H1 (cell line): Measurements from ENCODE around the gene COMT. TPM values are rescaled to one million over a fixed set of nuclear protein-coding genes. Genes with fewer than 3 reads are reported as not detected.

Experiments used
- ASH2L ChIP-seq: fragments of 200-600, 300-600 bp; sonication (generic); IDR thresholded peaks from one replicate; pipeline ENCODE4 v1.7.1; 2017; ENCODE audit warnings: low read length
- ATF3 ChIP-seq: IDR thresholded peaks from 2 replicates; pipeline ENCODE4 v1.6.1; 2011; ENCODE audit warnings: low read depth, mild to moderate bottlenecking, low read length; ENCODE audit not compliant: insufficient read depth
- CTBP2 ChIP-seq: IDR thresholded peaks from 2 replicates; pipeline ENCODE4 v1.7.0; 2011; ENCODE audit warnings: borderline replicate concordance, mild to moderate bottlenecking, moderate library complexity, mixed read lengths, low read length; ENCODE audit not compliant: insufficient read depth, insufficient read length
- E2F6 ChIP-seq: IDR thresholded peaks from 2 replicates; pipeline ENCODE4 v1.6.1; 2012; ENCODE audit warnings: inconsistent platforms
- EP300 ChIP-seq, 2 experiments: IDR thresholded peaks; 1 replicate in 1 of 2; 2 replicates in 1 of 2; pipeline ENCODE4 v1.6.1; 2011 to 2012; ENCODE audit warnings: low read depth in 2 of 2, low read length in 2 of 2, mild to moderate bottlenecking in 2 of 2, borderline replicate concordance in 1 of 2, inconsistent platforms in 1 of 2, moderate library complexity in 1 of 2
- FOSL1 ChIP-seq: IDR thresholded peaks from 2 replicates; pipeline ENCODE4 v1.6.1; 2011; ENCODE audit warnings: mild to moderate bottlenecking, low read depth, low read length, moderate library complexity; ENCODE audit not compliant: insufficient read depth
- GABPA ChIP-seq: IDR thresholded peaks from 2 replicates; pipeline ENCODE4 v1.6.1; 2011; ENCODE audit warnings: mild to moderate bottlenecking, low read length, moderate library complexity, borderline replicate concordance; ENCODE audit not compliant: insufficient read depth
- HDAC6 ChIP-seq: IDR thresholded peaks from one replicate; pipeline ENCODE4 v1.7.1; 2012; ENCODE audit warnings: low read depth, mild to moderate bottlenecking, inconsistent platforms, low read length, moderate library complexity
- JUN ChIP-seq: IDR thresholded peaks from 2 replicates; pipeline ENCODE4 v1.6.1; 2011; ENCODE audit warnings: low read depth, mild to moderate bottlenecking, improper control_type of control experiment, low read length
- KDM1A ChIP-seq: fragments of 200-600, 300-600 bp; sonication (generic); IDR thresholded peaks from 2 replicates; pipeline ENCODE4 v1.7.1; 2016; ENCODE audit warnings: mild to moderate bottlenecking, low read length, borderline replicate concordance
- KDM4A ChIP-seq: IDR thresholded peaks from one replicate; pipeline ENCODE4 v1.7.1; 2012; ENCODE audit warnings: low read depth, mild to moderate bottlenecking, moderate library complexity, low read length, inconsistent platforms; ENCODE audit not compliant: severe bottlenecking
- PHF8 ChIP-seq: fragments of 200-600 bp; sonication (generic); conservative IDR thresholded peaks from 2 replicates; pipeline ENCODE4 v1.7.1; 2012; ENCODE audit warnings: low read depth, mild to moderate bottlenecking, inconsistent platforms, low read length, moderate library complexity
- POLR2A ChIP-seq, 2 experiments: IDR thresholded peaks; 1 replicate in 1 of 2; 2 replicates in 1 of 2; pipeline ENCODE4 v1.6.1; 2011; ENCODE audit warnings: low read depth in 2 of 2, low read length in 2 of 2, mild to moderate bottlenecking in 2 of 2; ENCODE audit errors: control extremely low read depth in 1 of 2
- RBBP5 ChIP-seq: IDR thresholded peaks from 2 replicates; pipeline ENCODE4 v1.7.1; 2012; ENCODE audit warnings: low read depth, mild to moderate bottlenecking, inconsistent platforms, low read length, moderate library complexity, borderline replicate concordance
- RXRA ChIP-seq: IDR thresholded peaks from 2 replicates; pipeline ENCODE4 v1.6.1; 2011; ENCODE audit warnings: low read depth, mild to moderate bottlenecking, low read length, moderate library complexity; ENCODE audit not compliant: insufficient read depth
- SRF ChIP-seq: IDR thresholded peaks from 2 replicates; pipeline ENCODE4 v1.6.1; 2011; ENCODE audit warnings: mild to moderate bottlenecking, low read depth, low read length, moderate library complexity
- TBP ChIP-seq: IDR thresholded peaks from 2 replicates; pipeline ENCODE4 v1.6.1; 2011; ENCODE audit warnings: low read depth, low read length, improper control_type of control experiment
- USF2 ChIP-seq: IDR thresholded peaks from 2 replicates; pipeline ENCODE4 v1.6.1; 2011; ENCODE audit warnings: low read length, improper control_type of control experiment
- polyA plus RNA-seq, 7 experiments: library from polyadenylated mRNA; depleted of rRNA in 3 of 7; stranded (reverse) in 5 of 7; unstranded in 2 of 7; fragments of >200 nt in 5 of 7; fragments of 200-250 nt in 2 of 7; gene quantifications; 1 replicate in 5 of 7; 2 replicates in 1 of 7; 4 replicates in 1 of 7; pipeline versions ENCODE4 v1.2.1 to v1.2.3, GENCODE V29; 2011 to 2013; ENCODE audit warnings: missing spikeins in 2 of 7, mixed read lengths in 2 of 7
- total RNA-seq: library from RNA; stranded (reverse); fragmentation: NEBNext Ultra II Directional; extraction: Animal tissue kit (Norgen Biotek cat#: 25700); gene quantifications from 2 replicates; pipeline ENCODE4 v1.2.1, GENCODE V29; 2021

Gene COMT
- total and polyA plus RNA-seq, 2 of the 8 experiments (the other 6 are each of a cell fraction or from before 2014, with no cell fraction given) = 15.2 to 33.7 TPM

GRCh38 chr22:19959587-19960490 lies 18.3 kb downstream of the COMT start (continued):
- no peak for TF ChIP-seq CTBP2
- TF ChIP-seq RXRA = no peak
- no peak for TF ChIP-seq USF2
- TF ChIP-seq SRF = no peak
- TF ChIP-seq JUN = no peak
- peak; percentile 58 for TF ChIP-seq ASH2L
- peak in 1 of 2 experiments; percentile 65; a peak in 2 of 3 replicates for TF ChIP-seq POLR2A (IDR thresholded peaks at IDR 0.05; ENCODE audit: control extremely low read depth in 1 of 2, low read depth in 2 of 2, low read length in 2 of 2)
- no peak for TF ChIP-seq E2F6
- no peak for TF ChIP-seq HDAC6
- TF ChIP-seq TBP = no peak
- TF ChIP-seq EP300 (IDR thresholded peaks at IDR 0.05; ENCODE audit: borderline replicate concordance in 1 of 2, low read depth in 2 of 2, low read length in 2 of 2) = no peak
- peak; percentile 94; the same call in 1 of the 2 replicates for TF ChIP-seq RBBP5
- TF ChIP-seq FOSL1 = no peak
- TF ChIP-seq KDM1A = no peak
- no peak for TF ChIP-seq GABPA
- TF ChIP-seq ATF3 = no peak
- TF ChIP-seq PHF8 = 0 out of 2 replicates have a peak, but pooled peaks have one; percentile 20
- peak; percentile 56 for TF ChIP-seq KDM4A
- TF ChIP-seq, all 59 proteins: peak for 6
